ENCODE data around the gene FRMD8.
"Not testable (repeated sequence)": the region's sequence is repeated elsewhere in the genome, so short reads cannot be mapped to it uniquely, and the experiment has no call there.

Gene FRMD8

DNA sequence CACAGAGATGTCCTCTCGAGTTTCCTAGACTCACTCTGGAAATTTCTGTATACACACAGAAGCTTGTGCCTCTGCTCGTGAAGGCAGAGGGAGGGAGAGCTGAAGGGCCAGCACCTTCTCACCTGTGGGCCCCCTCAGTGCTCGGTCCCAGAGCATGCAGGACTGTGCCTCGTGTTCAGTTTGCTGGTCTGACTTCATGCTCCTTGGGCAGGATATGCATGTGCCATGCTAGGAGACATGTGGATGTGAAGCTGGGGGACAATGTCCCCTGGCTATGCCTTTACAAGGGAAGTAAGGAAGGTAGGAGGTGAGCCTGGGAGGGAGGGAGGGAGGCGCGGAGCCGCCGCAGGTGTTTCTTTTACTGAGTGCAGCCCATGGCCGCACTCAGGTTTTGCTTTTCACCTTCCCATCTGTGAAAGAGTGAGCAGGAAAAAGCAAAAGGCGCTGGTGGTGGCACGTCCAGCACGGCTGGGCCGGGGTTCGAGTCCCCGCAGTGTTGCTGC, 58.7 kb downstream of the FRMD8 start:
- no peak for ATAC-seq (replicated peaks; ENCODE audit: extremely low read depth, poor library complexity, severe bottlenecking)
- Mint-ChIP-seq H3K9me3 (no peaks in the 10 kb centered on the region), H3K4me3 (no peak overlapping the region), H3K36me3 (ENCODE audit: insufficient read depth) (peaks cover 13% of the 10 kb centered on the region), H3K27ac (ENCODE audit: low read depth) (no peak overlapping the region), H3K4me1 (peaks cover 44% of the 10 kb centered on the region), H3K27me3 (no peaks in the 10 kb centered on the region)
- no peak for DNase-seq (ENCODE audit: low spot score in 2 of 2)

DNA sequence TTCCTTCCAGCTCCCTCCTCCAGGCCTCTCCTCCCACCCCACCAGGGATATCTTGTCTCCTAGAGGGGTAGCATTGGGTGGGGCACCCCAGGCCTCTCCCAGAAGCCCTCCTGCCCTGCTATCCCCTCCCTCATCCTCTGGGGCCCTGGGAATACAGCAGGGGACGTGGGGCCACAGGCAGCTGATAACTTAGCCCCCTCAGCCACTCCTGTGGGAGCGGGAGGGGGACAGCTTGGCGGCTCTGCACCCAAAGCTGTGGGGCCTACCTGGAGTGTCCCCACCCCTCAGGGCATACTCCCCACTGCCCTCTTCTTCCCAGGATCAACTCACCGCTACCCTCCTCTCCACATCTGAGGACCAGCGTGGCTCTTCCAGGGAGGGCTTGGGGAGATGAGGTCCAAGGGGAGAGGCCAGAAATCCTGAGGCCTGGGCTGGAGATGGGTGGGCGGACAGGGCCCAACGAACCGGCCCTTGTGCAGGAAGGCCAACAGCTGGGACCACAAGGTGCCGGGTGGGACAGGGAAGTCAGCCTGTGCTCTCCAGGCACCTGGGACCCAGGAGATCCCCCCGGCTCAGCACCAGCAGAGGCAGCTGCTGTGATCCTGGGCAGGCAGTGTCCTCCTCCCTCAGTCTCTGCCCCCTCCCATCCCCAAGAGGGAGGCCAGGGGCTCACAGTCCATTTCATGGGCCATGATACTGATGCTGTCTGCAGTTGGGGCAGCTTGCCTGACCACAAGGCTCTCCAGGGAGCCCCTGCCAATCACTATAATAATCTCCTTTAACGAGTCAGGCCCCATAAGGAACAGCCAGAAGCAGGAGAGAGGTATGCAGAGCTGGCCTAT, 59.4 kb downstream of the FRMD8 start:
- Mint-ChIP-seq H3K36me3 (ENCODE audit: insufficient read depth) (peaks cover 10% of the 10 kb centered on the region), H3K4me1 (peaks cover 37% of the 10 kb centered on the region), H3K4me3 (no peak overlapping the region), H3K27me3 (no peaks in the 10 kb centered on the region), H3K27ac (ENCODE audit: low read depth) (peak overlapping the region; percentile 55), H3K9me3 (no peaks in the 10 kb centered on the region)
- DNase-seq (ENCODE audit: low spot score in 2 of 2) (no peak), ATAC-seq (replicated peaks; ENCODE audit: extremely low read depth, poor library complexity, severe bottlenecking) (no peak)

DNA sequence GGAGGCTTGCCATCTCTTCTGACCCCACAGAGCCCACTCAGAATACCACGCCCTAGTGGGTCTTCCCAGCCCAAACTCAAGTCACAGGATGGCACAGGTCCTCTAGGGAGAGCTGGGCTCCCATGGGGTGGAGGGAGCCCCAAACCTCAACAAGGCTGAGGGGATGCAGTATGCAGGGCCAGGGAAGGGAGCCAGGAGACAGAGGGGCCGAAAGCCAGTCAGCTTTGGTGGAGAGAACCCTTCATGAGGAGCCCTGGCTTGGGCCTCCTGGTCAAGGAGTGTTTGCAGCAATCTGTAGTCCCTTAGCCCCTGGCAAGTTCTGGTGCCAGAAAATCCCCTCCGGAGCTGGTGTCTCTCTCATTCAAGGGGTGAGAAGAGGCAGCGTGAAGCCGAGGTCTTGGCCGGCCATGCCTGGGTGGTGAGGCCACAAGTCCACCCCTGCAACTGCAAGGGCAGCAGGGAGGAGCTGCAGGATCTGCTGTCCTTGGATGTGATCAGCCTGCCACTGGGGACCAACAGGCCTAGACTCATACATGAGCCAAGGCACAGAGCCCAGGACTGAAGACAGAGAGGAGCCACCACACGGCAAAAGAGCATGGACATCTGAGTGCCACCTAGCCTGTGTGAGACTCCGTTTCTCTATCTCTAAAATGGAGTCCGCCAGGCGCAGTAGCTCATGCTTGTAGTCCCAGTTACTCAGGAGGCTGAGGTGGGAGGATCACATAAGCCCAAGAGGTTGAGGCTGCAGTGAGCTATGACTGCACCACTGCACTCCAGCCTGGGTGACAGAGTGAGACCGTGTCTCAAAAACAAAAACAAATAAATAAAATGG, 60.2 kb downstream of the FRMD8 start:
- no peak for DNase-seq (ENCODE audit: low spot score in 2 of 2)
- no peak for ATAC-seq (replicated peaks; ENCODE audit: extremely low read depth, poor library complexity, severe bottlenecking)

DNA sequence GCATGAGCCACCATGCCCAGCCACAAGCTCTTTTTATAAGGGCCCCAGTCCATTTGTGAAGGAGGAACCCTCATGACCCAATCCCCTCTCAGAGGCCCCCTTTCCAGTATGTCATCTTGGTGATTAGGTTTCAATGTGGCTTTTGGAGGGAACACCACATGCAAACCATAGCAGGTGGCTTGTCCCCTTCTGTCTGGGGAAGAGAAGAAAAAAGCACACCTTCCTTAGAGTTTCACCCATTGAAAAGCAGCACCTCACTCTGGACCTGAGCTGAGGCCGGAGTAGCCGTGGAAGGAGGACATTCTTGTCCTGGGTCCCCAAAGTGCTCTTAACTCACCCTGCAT, 61.6 kb downstream of the FRMD8 start:
- Mint-ChIP-seq H3K4me3 (no peak overlapping the region), H3K9me3 (no peaks in the 10 kb centered on the region), H3K36me3 (ENCODE audit: insufficient read depth) (peaks cover 8% of the 10 kb centered on the region), H3K4me1 (peaks cover 22% of the 10 kb centered on the region), H3K27ac (ENCODE audit: low read depth) (no peak overlapping the region), H3K27me3 (no peaks in the 10 kb centered on the region)
- no peak for ATAC-seq (replicated peaks; ENCODE audit: extremely low read depth, poor library complexity, severe bottlenecking)
- DNase-seq (ENCODE audit: low spot score in 2 of 2): no peak

More for the DNA sequence above, 60.2 kb downstream of the FRMD8 start:
- Mint-ChIP-seq H3K4me3 (no peak overlapping the region), H3K9me3 (no peaks in the 10 kb centered on the region), H3K36me3 (ENCODE audit: insufficient read depth) (peaks cover 10% of the 10 kb centered on the region), H3K27me3 (no peaks in the 10 kb centered on the region), H3K4me1 (peaks cover 30% of the 10 kb centered on the region), H3K27ac (ENCODE audit: low read depth) (peak overlapping the region; percentile 55)

DNA sequence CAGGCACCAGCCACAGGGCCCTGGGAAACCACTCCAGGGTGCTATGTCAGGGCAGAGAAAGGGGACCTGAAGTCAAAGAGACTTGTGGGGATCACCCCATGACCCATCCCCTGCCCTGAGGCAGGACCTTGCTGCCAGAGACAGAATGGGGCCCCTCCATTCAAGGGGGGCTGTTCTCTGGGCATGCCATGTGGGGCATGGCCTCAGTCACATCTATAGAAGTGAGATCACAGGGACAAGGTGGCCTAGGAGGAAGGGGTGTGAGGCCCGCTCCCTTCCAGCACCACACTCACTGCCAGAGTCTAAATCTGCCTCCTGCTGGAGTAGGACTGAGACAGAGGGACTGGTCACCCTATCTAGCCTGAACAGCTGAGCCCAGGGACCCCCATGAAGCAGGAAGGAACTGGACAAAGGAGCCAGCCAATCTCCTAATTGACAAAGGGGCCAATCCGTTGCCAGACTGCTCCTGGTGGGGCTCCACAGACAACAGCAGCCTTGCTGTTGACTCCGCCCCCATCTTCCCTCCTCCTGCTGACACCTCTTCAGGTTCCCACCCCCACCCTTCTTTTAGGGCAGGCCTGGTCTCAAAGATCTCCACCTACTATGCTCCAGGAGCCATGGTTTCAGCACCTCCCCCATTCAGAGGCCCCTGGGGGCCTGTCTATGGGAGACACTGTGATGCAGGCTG, 62.1 kb downstream of the FRMD8 start:
- Mint-ChIP-seq H3K4me1 (peaks cover 17% of the 10 kb centered on the region), H3K4me3 (no peak overlapping the region), H3K27ac (ENCODE audit: low read depth) (no peak overlapping the region), H3K36me3 (ENCODE audit: insufficient read depth) (peaks cover 8% of the 10 kb centered on the region), H3K27me3 (no peaks in the 10 kb centered on the region), H3K9me3 (no peaks in the 10 kb centered on the region)
- DNase-seq (ENCODE audit: low spot score in 2 of 2) (no peak), ATAC-seq (replicated peaks; ENCODE audit: extremely low read depth, poor library complexity, severe bottlenecking) (no peak)

DNA sequence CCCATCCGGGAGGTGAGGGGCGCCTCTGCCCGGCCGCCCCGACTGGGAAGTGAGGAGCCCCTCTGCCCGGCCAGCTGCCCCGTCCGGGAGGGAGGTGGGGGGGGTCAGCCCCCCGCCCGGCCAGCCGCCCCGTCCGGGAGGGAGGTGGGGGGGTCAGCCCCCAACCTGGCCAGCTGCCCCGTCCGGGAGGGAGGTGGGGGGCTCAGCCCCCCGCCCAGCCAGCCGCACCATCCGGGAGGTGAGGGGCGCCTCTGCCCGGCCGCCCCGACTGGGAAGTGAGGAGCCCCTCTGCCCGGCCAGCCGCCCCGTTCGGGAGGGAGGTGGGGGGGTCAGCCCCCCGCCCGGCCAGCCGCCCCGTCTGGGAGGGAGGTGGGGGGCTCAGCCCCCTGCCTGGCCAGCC, 64.9 kb downstream of the FRMD8 start:
- not testable (repeated sequence) for H3K27ac Mint-ChIP-seq (ENCODE audit: low read depth); H3K4me3 Mint-ChIP-seq; H3K9me3 Mint-ChIP-seq; ATAC-seq (replicated peaks; ENCODE audit: extremely low read depth, poor library complexity, severe bottlenecking); H3K27me3 Mint-ChIP-seq; DNase-seq (ENCODE audit: low spot score in 2 of 2)
- Mint-ChIP-seq H3K36me3 (ENCODE audit: insufficient read depth) (peaks cover 10% of the 10 kb centered on the region), H3K4me1 (peaks cover 18% of the 10 kb centered on the region)

GRCh38 chr11:65452259-65452658, 65.8 kb downstream of the FRMD8 start:
- not testable (repeated sequence) for H3K27ac Mint-ChIP-seq (ENCODE audit: low read depth); ATAC-seq (replicated peaks; ENCODE audit: extremely low read depth, poor library complexity, severe bottlenecking); H3K27me3 Mint-ChIP-seq; H3K9me3 Mint-ChIP-seq; DNase-seq (ENCODE audit: low spot score in 2 of 2); H3K4me3 Mint-ChIP-seq; H3K36me3 Mint-ChIP-seq (ENCODE audit: insufficient read depth)
- H3K4me1 Mint-ChIP-seq: peaks cover 17% of the 10 kb centered on the region

- Mint-ChIP-seq H3K27me3 (no peaks in the 10 kb centered on the region), H3K36me3 (ENCODE audit: insufficient read depth) (peaks cover 6% of the 10 kb centered on the region), H3K4me1 (peaks cover 17% of the 10 kb centered on the region), H3K9me3 (no peaks in the 10 kb centered on the region), H3K27ac (ENCODE audit: low read depth) (peak overlapping the region; percentile 38), H3K4me3 (no peak overlapping the region)
- ATAC-seq (replicated peaks; ENCODE audit: extremely low read depth, poor library complexity, severe bottlenecking): no peak
- DNase-seq (ENCODE audit: low spot score in 2 of 2): no peak
Measured at GRCh38 chr11:65452806-65453490, 66.5 kb downstream of the FRMD8 start.

- Mint-ChIP-seq H3K36me3 (ENCODE audit: insufficient read depth) (peaks cover 6% of the 10 kb centered on the region), H3K9me3 (no peaks in the 10 kb centered on the region), H3K27ac (ENCODE audit: low read depth) (peak overlapping the region; percentile 80), H3K4me3 (peak overlapping the region; percentile 81), H3K4me1 (peaks cover 11% of the 10 kb centered on the region), H3K27me3 (no peaks in the 10 kb centered on the region)
- ATAC-seq (replicated peaks; ENCODE audit: extremely low read depth, poor library complexity, severe bottlenecking): no peak
- DNase-seq (ENCODE audit: low spot score in 2 of 2): no peak
Measured at GRCh38 chr11:65454311-65454695, 67.9 kb downstream of the FRMD8 start.

- Mint-ChIP-seq H3K4me1 (peaks cover 11% of the 10 kb centered on the region), H3K27me3 (no peaks in the 10 kb centered on the region), H3K36me3 (ENCODE audit: insufficient read depth) (peaks cover 5% of the 10 kb centered on the region), H3K9me3 (no peaks in the 10 kb centered on the region), H3K27ac (ENCODE audit: low read depth) (peak overlapping the region; percentile 80), H3K4me3 (peak overlapping the region; percentile 81)
- ATAC-seq (replicated peaks; ENCODE audit: extremely low read depth, poor library complexity, severe bottlenecking) (peak; percentile 87), DNase-seq (ENCODE audit: low spot score in 2 of 2) (peak; percentile 40 to 53)
Measured at GRCh38 chr11:65454696-65455456, 68.4 kb downstream of the FRMD8 start.

DNA sequence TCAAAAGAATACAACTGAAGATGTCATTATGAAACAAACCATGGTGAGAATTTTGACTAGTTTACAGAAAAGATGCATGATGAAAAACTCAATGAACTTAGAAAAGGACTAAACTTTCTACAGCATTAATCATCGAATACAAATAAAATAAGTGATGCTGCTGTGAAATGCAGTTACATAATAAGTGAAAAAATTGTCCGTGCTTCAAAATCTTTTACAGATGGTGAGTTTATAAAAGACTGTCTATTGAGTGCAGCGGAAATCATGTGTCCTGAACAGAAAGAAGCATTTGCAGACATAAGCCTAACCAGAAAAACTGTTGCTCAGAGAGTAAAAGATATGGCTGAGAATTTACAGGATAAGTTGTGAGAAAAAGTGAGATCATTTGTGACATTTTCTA, 70.0 kb downstream of the FRMD8 start:
- no peak overlapping the region for H3K27ac Mint-ChIP-seq (ENCODE audit: low read depth)
- peak overlapping the region; percentile 81 for H3K4me3 Mint-ChIP-seq
- ATAC-seq (replicated peaks; ENCODE audit: extremely low read depth, poor library complexity, severe bottlenecking) (no peak), DNase-seq (ENCODE audit: low spot score in 2 of 2) (no peak)
- H3K9me3 Mint-ChIP-seq: no peaks in the 10 kb centered on the region
- peaks cover 4% of the 10 kb centered on the region for H3K36me3 Mint-ChIP-seq (ENCODE audit: insufficient read depth)
- H3K27me3 Mint-ChIP-seq: no peaks in the 10 kb centered on the region
- peaks cover 11% of the 10 kb centered on the region for H3K4me1 Mint-ChIP-seq
